H1 (cell line): ENCODE data around the gene DMAC2.

Source experiments
- CBX5 ChIP-seq: fragments of 300-800, 300-1000 bp; sonication (generic); IDR thresholded peaks from 2 replicates; pipeline ENCODE4 v1.7.1; 2016; ENCODE audit warnings: antibody characterized with exemption, low read length, low read depth
- EP300 ChIP-seq, 2 experiments: IDR thresholded peaks; 1 replicate in 1 of 2; 2 replicates in 1 of 2; pipeline ENCODE4 v1.6.1; 2011 to 2012; ENCODE audit warnings: low read depth in 2 of 2, low read length in 2 of 2, mild to moderate bottlenecking in 2 of 2, borderline replicate concordance in 1 of 2, inconsistent platforms in 1 of 2, moderate library complexity in 1 of 2
- GABPA ChIP-seq: IDR thresholded peaks from 2 replicates; pipeline ENCODE4 v1.6.1; 2011; ENCODE audit warnings: mild to moderate bottlenecking, low read length, moderate library complexity, borderline replicate concordance; ENCODE audit not compliant: insufficient read depth
- POLR2A ChIP-seq, 2 experiments: IDR thresholded peaks; 1 replicate in 1 of 2; 2 replicates in 1 of 2; pipeline ENCODE4 v1.6.1; 2011; ENCODE audit warnings: low read depth in 2 of 2, low read length in 2 of 2, mild to moderate bottlenecking in 2 of 2; ENCODE audit errors: control extremely low read depth in 1 of 2
- RAD21 ChIP-seq, 2 experiments: IDR thresholded peaks in 1 of 2; conservative IDR thresholded peaks in 1 of 2; 2 replicates each; pipeline ENCODE4 v1.6.1; 2011; ENCODE audit warnings: low read depth in 2 of 2, low read length in 2 of 2, improper control_type of control experiment in 1 of 2, inconsistent platforms in 1 of 2, mild to moderate bottlenecking in 1 of 2, moderate library complexity in 1 of 2
- SIN3A ChIP-seq, 2 experiments: IDR thresholded peaks in 1 of 2; conservative IDR thresholded peaks in 1 of 2; 2 replicates each; pipeline ENCODE4 v1.6.1; 2011 to 2012; ENCODE audit warnings: low read length in 2 of 2, improper control_type of control experiment in 1 of 2, low read depth in 1 of 2, mild to moderate bottlenecking in 1 of 2
- SP1 ChIP-seq: IDR thresholded peaks from 2 replicates; pipeline ENCODE4 v1.6.1; 2011; ENCODE audit warnings: low read depth, low read length
- SRF ChIP-seq: IDR thresholded peaks from 2 replicates; pipeline ENCODE4 v1.6.1; 2011; ENCODE audit warnings: mild to moderate bottlenecking, low read depth, low read length, moderate library complexity
- TBP ChIP-seq: IDR thresholded peaks from 2 replicates; pipeline ENCODE4 v1.6.1; 2011; ENCODE audit warnings: low read depth, low read length, improper control_type of control experiment
- YY1 ChIP-seq: IDR thresholded peaks from 2 replicates; pipeline ENCODE4 v1.6.1; 2011; ENCODE audit warnings: low read depth, mild to moderate bottlenecking, low read length
- ZNF274 ChIP-seq: IDR thresholded peaks from 2 replicates; pipeline ENCODE4 v1.7.0; 2012; ENCODE audit warnings: low read length, borderline replicate concordance; ENCODE audit errors: extremely low read depth
- TF ChIP-seq, protein P1 (sequence below), 3 experiments: IDR thresholded peaks; 1 replicate in 2 of 3; 2 replicates in 1 of 3; pipeline versions ENCODE4 v1.5.1 to v1.6.1; 2011; ENCODE audit warnings: low read length in 3 of 3, mild to moderate bottlenecking in 3 of 3, inconsistent platforms in 2 of 3, low read depth in 1 of 3, moderate library complexity in 1 of 3; ENCODE audit not compliant: insufficient read depth in 1 of 3; ENCODE audit errors: control extremely low read depth in 1 of 3

DNA sequence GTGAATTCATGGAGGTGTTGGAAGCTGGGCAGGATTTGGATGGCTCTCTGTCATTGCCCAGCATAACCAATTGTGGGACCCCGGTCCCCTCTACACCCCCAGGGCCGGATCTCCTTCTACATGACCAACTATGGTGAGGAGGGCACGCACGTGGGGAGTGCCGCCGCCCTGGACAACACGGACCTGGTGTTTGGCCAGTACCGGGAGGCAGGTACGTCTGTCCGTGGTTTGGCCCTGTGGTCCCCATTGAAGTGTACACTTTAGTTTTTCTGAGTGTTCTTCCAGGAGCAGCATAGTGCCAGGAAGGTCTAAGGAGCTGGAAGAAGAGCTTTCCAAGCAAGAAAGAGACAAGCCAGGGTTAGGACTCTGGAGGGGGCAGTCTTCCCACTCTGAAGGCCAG is 25.8 kb downstream of the DMAC2 start:
- TF ChIP-seq CBX5, result no peak
- no peak for TF ChIP-seq YY1
- no peak for TF ChIP-seq TBP
- no peak for TF ChIP-seq POLR2A (IDR thresholded peaks at IDR 0.05; ENCODE audit: control extremely low read depth in 1 of 2, low read depth in 2 of 2, low read length in 2 of 2)
- TF ChIP-seq, protein P1, sequence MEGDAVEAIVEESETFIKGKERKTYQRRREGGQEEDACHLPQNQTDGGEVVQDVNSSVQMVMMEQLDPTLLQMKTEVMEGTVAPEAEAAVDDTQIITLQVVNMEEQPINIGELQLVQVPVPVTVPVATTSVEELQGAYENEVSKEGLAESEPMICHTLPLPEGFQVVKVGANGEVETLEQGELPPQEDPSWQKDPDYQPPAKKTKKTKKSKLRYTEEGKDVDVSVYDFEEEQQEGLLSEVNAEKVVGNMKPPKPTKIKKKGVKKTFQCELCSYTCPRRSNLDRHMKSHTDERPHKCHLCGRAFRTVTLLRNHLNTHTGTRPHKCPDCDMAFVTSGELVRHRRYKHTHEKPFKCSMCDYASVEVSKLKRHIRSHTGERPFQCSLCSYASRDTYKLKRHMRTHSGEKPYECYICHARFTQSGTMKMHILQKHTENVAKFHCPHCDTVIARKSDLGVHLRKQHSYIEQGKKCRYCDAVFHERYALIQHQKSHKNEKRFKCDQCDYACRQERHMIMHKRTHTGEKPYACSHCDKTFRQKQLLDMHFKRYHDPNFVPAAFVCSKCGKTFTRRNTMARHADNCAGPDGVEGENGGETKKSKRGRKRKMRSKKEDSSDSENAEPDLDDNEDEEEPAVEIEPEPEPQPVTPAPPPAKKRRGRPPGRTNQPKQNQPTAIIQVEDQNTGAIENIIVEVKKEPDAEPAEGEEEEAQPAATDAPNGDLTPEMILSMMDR (IDR thresholded peaks at IDR 0.05; ENCODE audit: control extremely low read depth in 1 of 3, insufficient read depth in 1 of 3, low read depth in 1 of 3, low read length in 3 of 3), result no peak
- TF ChIP-seq SRF, result no peak
- no peak for TF ChIP-seq RAD21 (IDR thresholded peaks at IDR 0.05 in 1 of 2, conservative IDR thresholded peaks at IDR 0.05 in 1 of 2; ENCODE audit: low read depth in 2 of 2, low read length in 2 of 2)
- no peak for TF ChIP-seq ZNF274
- TF ChIP-seq EP300 (IDR thresholded peaks at IDR 0.05; ENCODE audit: borderline replicate concordance in 1 of 2, low read depth in 2 of 2, low read length in 2 of 2), result no peak
- TF ChIP-seq SP1, result no peak
- TF ChIP-seq GABPA, result no peak
- TF ChIP-seq SIN3A (conservative IDR thresholded peaks at IDR 0.05 in 1 of 2, IDR thresholded peaks at IDR 0.05 in 1 of 2; ENCODE audit: low read depth in 1 of 2, low read length in 2 of 2), result no peak
